ENCODE results near the gene CCR2.
"Not testable (repeated sequence)": the region's sequence is repeated elsewhere in the genome, so short reads cannot be mapped to it uniquely, and the experiment has no call there.

CCR2 gene

DNA sequence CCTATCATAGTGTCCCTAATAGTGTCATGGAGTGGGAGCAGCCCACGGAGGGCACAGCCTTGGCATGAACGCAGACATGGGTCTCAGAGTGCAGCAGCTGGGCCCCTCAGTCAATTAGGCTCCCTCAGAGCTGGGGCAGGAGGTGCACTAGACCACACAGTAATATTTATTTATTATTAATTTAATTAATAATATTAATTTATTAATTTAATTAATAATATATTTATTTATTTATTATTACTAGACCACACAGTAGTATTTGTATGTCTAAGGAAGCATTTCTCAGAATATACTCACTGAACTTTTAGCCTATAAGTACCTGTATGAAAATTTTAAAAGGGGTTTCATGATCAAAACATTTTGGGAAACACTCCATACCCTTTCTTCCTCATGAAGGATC, 47.7 kb downstream of the CCR2 start:
- no peak for FAIRE-seq
- DNase-seq (ENCODE audit: low spot score): no peak

DNA sequence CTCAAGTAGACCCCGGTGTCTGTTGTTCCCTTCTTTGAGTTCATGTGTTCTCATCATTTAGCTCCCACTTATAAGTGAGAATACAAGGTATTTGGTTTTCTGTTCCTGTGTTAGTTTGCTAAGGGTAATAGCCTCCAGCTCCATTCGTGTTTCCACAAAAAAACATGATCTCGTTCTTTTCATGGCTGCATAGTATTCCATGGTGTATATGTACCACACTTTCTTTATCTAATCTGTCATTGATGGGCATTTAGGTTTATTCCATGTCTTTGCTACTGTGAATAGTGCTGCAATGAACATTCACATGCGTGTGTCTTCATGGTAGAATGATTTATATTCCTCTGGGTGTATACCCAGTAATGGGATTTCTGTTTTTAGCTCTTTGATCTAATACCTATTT, 49.0 kb downstream of the CCR2 start:
- FAIRE-seq; DNase-seq (ENCODE audit: low spot score): not testable (repeated sequence)

DNA sequence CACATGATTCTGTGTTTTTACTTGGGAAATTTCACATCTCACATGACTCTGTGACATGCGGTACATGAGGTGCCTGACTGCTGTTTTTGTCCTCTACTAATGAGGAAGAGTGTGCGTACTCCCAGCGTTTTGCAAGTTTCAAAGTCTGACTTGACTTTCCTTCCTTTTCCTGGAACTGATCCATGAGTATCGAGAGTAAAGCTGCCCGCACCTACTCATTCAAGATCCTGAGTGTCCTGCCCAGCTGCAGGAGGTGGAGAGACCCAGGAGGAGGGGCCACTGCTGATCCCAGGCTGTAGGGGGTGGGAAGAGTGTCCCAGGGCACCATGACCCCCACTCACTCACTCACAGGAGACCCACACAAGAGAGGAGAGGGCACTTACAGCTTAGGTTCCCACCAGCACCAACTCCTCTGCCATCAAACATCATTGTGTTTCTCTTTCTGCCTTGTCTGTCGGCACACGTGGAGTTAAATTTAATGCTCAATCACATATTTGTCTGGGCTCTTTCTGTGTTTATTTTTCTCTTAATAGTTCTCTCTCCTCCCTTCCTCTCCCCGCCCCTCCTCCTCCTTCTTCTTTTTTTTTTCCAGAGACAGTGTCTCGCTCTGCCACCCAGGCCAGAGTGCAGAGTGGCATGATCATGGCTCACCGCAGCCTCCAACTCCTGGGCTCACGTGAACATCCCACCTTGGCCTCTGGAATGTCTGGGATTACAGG, 51.5 kb downstream of the CCR2 start:
- DNase-seq (ENCODE audit: low spot score) (no peak), FAIRE-seq (no peak)

DNA sequence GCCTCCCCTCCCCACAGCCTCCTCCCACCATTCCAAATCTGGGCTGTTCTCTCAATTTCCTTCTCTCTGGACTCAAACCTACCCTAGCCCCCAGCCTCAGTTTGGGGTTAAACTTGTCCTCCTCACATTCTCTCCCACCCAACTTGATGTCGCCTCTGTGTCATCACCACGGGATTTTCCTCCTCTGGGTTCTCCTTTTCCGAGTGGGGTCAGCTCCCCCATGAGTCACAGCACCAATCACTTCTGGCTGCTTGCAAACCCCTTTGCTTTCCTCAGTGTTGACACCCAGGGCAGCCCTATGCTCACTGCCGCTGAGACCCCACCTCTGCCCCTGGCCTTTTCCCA, 52.5 kb downstream of the CCR2 start:
- DNase-seq (ENCODE audit: low spot score) (no peak), FAIRE-seq (no peak)

DNA sequence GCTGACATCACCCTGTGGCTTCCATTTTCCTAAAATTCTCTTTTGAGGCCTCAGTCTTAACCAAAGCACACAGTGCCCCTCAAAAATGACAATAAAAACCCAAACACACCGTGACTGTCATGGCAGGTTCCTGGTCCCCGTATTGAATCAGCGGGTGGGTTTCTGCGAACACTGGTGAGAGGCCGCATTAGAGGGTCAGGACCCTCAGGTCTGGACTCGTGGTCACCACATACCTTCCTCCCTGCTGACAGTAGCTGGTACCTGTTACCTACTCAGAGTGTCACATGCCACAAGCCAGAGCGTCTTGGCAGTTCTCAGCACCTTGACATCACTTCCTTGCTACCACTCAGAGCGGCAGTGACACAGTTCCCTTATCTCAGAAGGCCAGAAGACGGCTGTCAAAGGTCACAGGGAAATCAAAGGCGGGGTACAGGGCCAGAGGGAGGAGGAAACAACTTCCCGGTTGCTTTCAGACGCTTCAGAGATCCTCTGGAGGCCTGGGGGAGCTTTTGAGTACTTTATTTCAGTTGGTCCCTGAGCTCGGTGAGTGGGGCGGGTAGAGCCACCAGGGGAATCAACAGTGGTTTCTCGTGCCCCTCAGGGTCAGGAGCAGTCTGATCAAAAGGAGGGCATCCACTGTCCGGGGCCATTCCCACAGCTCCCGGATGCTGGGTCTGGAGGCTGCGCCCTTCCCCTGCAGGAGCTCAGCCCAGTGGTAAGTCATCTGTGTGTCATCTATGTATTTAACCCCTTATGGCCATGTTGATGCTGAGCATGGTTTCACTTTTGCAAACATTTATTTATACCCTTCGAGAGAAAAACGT, 53.1 kb downstream of the CCR2 start, which contains the start of the genes CCR5AS and CCRL2:
Gene CCR5AS, minus strand, starts transcription at position 279 of the 824 bp plus-strand sequence.
Gene CCRL2, plus strand, starts transcription at position 472 of the 824 bp plus-strand sequence. CDS start 821 bp downstream, outside the sequence.
- DNase-seq (ENCODE audit: low spot score) (peak; percentile 61), FAIRE-seq (no peak)

DNA sequence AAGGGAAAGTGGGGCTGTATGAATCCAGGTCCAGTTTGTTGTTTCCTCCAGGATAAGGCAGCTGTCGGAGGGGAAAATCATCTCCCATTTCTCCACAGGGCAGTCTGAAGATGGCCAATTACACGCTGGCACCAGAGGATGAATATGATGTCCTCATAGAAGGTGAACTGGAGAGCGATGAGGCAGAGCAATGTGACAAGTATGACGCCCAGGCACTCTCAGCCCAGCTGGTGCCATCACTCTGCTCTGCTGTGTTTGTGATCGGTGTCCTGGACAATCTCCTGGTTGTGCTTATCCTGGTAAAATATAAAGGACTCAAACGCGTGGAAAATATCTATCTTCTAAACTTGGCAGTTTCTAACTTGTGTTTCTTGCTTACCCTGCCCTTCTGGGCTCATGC, 54.1 kb downstream of the CCR2 start:
- DNase-seq (ENCODE audit: low spot score) (no peak), FAIRE-seq (no peak)

DNA sequence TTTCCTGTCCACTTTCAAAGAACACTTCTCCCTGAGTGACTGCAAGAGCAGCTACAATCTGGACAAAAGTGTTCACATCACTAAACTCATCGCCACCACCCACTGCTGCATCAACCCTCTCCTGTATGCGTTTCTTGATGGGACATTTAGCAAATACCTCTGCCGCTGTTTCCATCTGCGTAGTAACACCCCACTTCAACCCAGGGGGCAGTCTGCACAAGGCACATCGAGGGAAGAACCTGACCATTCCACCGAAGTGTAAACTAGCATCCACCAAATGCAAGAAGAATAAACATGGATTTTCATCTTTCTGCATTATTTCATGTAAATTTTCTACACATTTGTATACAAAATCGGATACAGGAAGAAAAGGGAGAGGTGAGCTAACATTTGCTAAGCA, 54.9 kb downstream of the CCR2 start:
- no peak for DNase-seq (ENCODE audit: low spot score)
- no peak for FAIRE-seq

DNA sequence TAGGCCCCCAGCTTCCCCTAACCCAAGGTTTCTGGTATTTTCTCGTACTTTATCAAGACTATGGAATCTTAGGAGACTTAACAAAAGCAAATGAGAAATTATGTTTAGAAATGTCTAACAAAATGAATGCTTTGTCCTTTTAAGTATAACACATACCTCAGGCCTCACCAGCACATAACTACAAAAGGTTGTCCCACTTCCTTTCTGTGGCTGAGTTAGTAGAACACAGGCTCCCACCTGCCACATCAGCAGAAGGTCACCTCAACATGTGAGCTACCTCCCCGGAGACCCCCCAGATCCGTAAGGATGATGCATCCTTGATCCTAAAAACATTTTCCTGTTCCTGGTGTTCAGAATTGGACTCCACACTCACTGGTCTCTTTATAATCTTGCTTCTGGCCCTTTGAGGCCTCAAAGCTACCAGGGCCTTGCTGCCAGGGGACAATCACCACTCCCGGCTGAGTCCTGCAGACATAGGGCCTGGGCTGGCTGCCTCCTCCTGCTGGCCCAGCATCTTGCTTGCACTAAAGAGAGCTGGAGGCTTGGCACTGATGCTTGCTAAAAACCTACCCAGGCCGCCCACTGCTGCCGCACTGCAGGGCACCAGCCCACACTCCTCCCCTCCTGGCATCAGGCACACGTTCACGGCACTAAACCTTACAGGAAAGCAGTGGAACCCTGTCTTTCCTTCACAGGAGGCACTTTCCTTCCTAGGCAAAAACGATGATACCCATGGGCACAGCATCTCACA, 56.0 kb downstream of the CCR2 start:
- no peak for DNase-seq (ENCODE audit: low spot score)
- FAIRE-seq: no peak
